ENCODE measurements around the gene TRIM56. TPM values are rescaled to one million over a fixed set of nuclear protein-coding genes. Genes with fewer than 3 reads are reported as not detected.
"Not testable (repeated sequence)": the region's sequence is repeated elsewhere in the genome, so short reads cannot be mapped to it uniquely, and the experiment has no call there.

Gene TRIM56
- total RNA-seq, 1 donor from 2014 or later: 16.0 TPM

DNA sequence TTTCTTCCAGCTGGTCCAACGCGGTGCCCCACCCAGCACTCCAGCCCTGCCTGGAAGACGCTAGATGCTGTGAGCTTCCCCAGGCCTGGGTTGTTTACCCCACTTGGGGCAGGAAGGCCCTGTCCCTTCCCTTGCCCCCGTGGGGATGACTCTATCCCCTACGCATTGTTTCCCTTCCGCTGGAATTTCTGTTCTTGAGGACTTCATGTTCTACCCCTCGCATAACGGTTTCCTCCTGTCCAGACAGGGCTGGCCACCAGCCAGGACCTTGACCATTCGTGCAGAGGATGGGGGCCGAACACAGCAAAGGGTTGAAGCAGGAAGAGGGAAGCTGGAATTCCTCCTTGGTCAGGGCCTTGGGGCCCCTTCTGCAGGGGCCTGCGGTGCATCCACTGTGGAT lies 27.0 kb downstream of the TRIM56 start:
- Mint-ChIP-seq H3K4me3 (no peak overlapping the region), H3K27ac (ENCODE audit: unreplicated experiment) (no peak overlapping the region), H3K9me3 (no peaks in the 10 kb centered on the region), H3K27me3 (ENCODE audit: low read depth) (no peaks in the 10 kb centered on the region), H3K4me1 (peaks cover 4% of the 10 kb centered on the region), H3K36me3 (ENCODE audit: low read depth) (no peaks in the 10 kb centered on the region)
- DNase-seq (ENCODE audit: low read depth, low spot score): no peak
- TF ChIP-seq, protein P1, sequence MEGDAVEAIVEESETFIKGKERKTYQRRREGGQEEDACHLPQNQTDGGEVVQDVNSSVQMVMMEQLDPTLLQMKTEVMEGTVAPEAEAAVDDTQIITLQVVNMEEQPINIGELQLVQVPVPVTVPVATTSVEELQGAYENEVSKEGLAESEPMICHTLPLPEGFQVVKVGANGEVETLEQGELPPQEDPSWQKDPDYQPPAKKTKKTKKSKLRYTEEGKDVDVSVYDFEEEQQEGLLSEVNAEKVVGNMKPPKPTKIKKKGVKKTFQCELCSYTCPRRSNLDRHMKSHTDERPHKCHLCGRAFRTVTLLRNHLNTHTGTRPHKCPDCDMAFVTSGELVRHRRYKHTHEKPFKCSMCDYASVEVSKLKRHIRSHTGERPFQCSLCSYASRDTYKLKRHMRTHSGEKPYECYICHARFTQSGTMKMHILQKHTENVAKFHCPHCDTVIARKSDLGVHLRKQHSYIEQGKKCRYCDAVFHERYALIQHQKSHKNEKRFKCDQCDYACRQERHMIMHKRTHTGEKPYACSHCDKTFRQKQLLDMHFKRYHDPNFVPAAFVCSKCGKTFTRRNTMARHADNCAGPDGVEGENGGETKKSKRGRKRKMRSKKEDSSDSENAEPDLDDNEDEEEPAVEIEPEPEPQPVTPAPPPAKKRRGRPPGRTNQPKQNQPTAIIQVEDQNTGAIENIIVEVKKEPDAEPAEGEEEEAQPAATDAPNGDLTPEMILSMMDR (conservative IDR thresholded peaks at IDR 0.05): no peak

DNA sequence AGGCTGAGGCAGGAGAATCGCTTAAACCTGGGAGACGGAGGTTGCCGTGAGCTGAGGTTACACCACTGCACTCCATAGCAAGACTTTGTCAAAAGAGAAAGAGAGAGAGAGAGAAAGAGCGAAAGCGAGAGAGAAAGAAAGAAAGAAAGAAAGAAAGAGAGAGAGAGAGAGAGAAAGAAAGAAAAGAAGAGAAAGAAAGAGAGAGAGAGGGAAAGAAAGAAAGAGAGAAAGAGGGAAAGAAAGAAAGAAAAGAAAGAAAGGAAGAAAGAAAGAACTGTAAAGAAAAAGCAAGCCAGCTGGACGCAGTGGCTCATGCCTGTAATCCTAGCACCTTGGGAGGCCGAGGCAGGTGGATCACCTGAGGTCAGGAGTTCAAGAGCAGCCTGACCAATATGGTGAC lies 27.9 kb downstream of the TRIM56 start:
- H3K4me1 Mint-ChIP-seq; H3K27me3 Mint-ChIP-seq (ENCODE audit: low read depth); H3K9me3 Mint-ChIP-seq; DNase-seq (ENCODE audit: low read depth, low spot score); H3K36me3 Mint-ChIP-seq (ENCODE audit: low read depth); H3K27ac Mint-ChIP-seq (ENCODE audit: unreplicated experiment); H3K4me3 Mint-ChIP-seq: not testable (repeated sequence)

DNA sequence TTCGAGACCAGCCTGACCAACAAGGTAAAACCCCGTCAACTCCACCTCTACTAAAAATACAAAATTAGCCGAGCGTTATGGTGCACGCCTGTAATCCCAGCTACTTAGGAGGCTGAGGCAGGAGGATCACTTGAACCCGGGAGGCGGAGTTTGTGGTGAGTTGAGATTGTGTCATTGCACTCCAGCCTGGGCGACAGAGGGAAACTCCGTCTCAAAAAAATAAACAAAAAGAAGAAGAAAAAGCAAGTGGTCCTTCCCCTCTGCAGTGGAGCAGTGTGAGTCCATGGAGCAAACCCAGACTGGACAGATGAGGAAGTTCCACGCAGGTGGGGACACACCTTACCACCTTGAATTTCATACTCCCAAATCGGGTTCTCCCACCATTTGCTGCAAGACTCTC lies 28.6 kb downstream of the TRIM56 start:
- Mint-ChIP-seq H3K9me3 (no peaks in the 10 kb centered on the region), H3K4me3 (no peak overlapping the region), H3K36me3 (ENCODE audit: low read depth) (no peaks in the 10 kb centered on the region), H3K4me1 (no peaks in the 10 kb centered on the region), H3K27me3 (ENCODE audit: low read depth) (no peaks in the 10 kb centered on the region), H3K27ac (ENCODE audit: unreplicated experiment) (no peak overlapping the region)
- TF ChIP-seq, protein P1 (conservative IDR thresholded peaks at IDR 0.05): no peak
- DNase-seq (ENCODE audit: low read depth, low spot score): no peak

DNA sequence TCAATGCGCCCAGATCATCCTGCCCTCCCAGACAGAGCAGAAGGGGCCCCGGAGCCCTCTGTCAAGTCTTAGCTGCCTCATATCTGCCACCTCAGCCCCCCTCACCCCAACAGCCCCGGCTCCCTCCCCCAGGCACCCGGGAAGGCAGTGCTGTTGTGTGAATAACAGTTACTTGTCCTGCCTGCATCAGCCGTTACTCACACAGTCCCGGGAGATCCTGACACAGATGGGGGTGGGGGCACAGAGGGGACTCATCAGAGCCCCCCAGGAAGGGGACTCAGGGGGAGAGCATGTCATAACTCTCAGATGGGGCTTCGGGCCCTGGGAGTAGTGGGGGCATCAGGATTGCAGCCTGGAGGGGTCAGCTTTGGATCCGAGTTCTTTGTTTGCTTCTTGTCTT lies 29.2 kb downstream of the TRIM56 start:
- H3K27me3 Mint-ChIP-seq (ENCODE audit: low read depth): no peaks in the 10 kb centered on the region
- peak overlapping the region; percentile 62 for H3K27ac Mint-ChIP-seq (ENCODE audit: unreplicated experiment)
- no peak overlapping the region for H3K4me3 Mint-ChIP-seq
- H3K36me3 Mint-ChIP-seq (ENCODE audit: low read depth): no peaks in the 10 kb centered on the region
- TF ChIP-seq, protein P1 (conservative IDR thresholded peaks at IDR 0.05): no peak
- no peak for DNase-seq (ENCODE audit: low read depth, low spot score)
- H3K4me1 Mint-ChIP-seq: peaks cover under 1% of the 10 kb centered on the region
- H3K9me3 Mint-ChIP-seq: no peaks in the 10 kb centered on the region

DNA sequence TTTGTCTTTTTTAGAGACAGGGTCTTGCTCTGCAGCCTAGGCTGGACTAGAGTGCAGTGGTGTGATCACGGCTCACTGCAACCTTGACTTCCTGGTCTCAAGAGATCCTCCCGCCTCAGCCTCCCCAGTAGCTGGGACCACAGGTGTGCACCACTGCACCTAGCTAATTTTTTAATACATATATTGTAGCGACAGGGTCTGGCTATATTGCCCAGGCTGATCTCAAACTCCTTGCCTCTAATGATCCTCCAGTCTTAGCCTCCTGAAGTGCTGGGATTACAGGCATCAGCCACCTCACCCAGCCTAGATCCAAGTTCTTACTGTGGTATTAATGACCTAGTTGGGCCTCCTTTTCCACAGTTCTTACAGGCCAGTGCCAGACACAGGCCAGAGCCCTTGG lies 29.9 kb downstream of the TRIM56 start:
- no peaks in the 10 kb centered on the region for H3K9me3 Mint-ChIP-seq

DNA sequence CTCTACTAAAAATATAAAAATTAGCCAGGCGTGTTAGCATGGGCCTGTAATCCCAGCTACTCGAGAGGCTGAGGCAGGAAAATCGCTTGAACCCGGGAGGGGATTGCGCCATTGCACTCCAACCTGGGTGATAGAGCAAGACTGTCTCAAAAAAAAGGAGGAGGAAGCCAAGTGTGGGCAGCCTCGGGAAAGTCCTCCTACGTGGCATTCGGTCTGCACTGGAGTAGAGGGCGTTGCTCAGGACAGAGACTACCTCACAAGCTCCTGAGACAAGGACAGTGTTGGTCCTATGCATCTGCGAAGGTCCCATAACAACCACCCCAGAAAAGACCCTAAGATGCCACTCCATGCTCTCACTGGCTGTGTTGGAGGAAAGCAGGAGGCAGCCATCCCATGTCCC lies 31.6 kb downstream of the TRIM56 start:
- H3K27ac Mint-ChIP-seq (ENCODE audit: unreplicated experiment): no peak overlapping the region
- H3K4me1 Mint-ChIP-seq: peaks cover 9% of the 10 kb centered on the region
- DNase-seq (ENCODE audit: low read depth, low spot score): no peak
- H3K36me3 Mint-ChIP-seq (ENCODE audit: low read depth): no peaks in the 10 kb centered on the region
- TF ChIP-seq, protein P1 (conservative IDR thresholded peaks at IDR 0.05): no peak
- no peak overlapping the region for H3K4me3 Mint-ChIP-seq
- no peaks in the 10 kb centered on the region for H3K9me3 Mint-ChIP-seq
- peaks cover under 1% of the 10 kb centered on the region for H3K27me3 Mint-ChIP-seq (ENCODE audit: low read depth)

More for the DNA sequence above, 29.9 kb downstream of the TRIM56 start:
- Mint-ChIP-seq H3K4me1 (peaks cover 7% of the 10 kb centered on the region), H3K4me3 (no peak overlapping the region), H3K36me3 (ENCODE audit: low read depth) (no peaks in the 10 kb centered on the region), H3K27me3 (ENCODE audit: low read depth) (no peaks in the 10 kb centered on the region), H3K27ac (ENCODE audit: unreplicated experiment) (no peak overlapping the region)
- TF ChIP-seq, protein P1 (conservative IDR thresholded peaks at IDR 0.05): no peak
- no peak for DNase-seq (ENCODE audit: low read depth, low spot score)
